K562 (cell line): ENCODE measurements around the gene RALGPS1. TPM values are rescaled to one million over a fixed set of nuclear protein-coding genes. Genes with fewer than 3 reads are reported as not detected.

Experiments
- DPF2 ChIP-seq: fragments of 450-650 bp; IDR thresholded peaks from 2 replicates; pipeline ENCODE4 v1.6.1; 2016
- FIP1L1 ChIP-seq: fragments of 200-400 bp; formaldehyde crosslinking; IDR thresholded peaks from 2 replicates; pipeline ENCODE4 v1.6.1; 2018; ENCODE audit warnings: mild to moderate bottlenecking, low read depth, low read length; ENCODE audit not compliant: poor library complexity, severe bottlenecking
- KAT8 ChIP-seq: fragments of 450-650 bp; IDR thresholded peaks from 2 replicates; pipeline ENCODE4 v1.6.1; 2016; ENCODE audit warnings: low read depth, mild to moderate bottlenecking
- MLLT1 ChIP-seq, 2 experiments: fragments of 450-650 bp; IDR thresholded peaks; 2 replicates each; pipeline ENCODE4 v1.6.1; 2016
- MNT ChIP-seq, 2 experiments: fragments of 450-650 bp; conservative IDR thresholded peaks; 2 replicates each; pipeline ENCODE4 v1.6.1; 2017; ENCODE audit warnings: mild to moderate bottlenecking in 2 of 2, moderate library complexity in 2 of 2
- PTBP1 ChIP-seq: fragments of 200-400 bp; formaldehyde crosslinking; IDR thresholded peaks from 2 replicates; pipeline ENCODE4 v1.6.1; 2017; ENCODE audit warnings: low read depth, low read length
- SMAD4 ChIP-seq: fragments of 250-450 bp; sonication (Bioruptor Pico); conservative IDR thresholded peaks from 2 replicates; pipeline ENCODE4 v1.8.0; 2021; ENCODE audit warnings: inconsistent platforms, mild to moderate bottlenecking, moderate library complexity
- SPI1 ChIP-seq: IDR thresholded peaks from 2 replicates; pipeline ENCODE4 v1.6.1; 2011; ENCODE audit warnings: low read depth, low read length, control low read depth, borderline replicate concordance
- THRA ChIP-seq: fragments of 450-650 bp; IDR thresholded peaks from 2 replicates; pipeline ENCODE4 v1.6.1; 2017; ENCODE audit warnings: mild to moderate bottlenecking, moderate library complexity
- YBX1 ChIP-seq: fragments of 450-650 bp; IDR thresholded peaks from 2 replicates; pipeline ENCODE4 v1.7.1; 2016; ENCODE audit warnings: mild to moderate bottlenecking
- ZBTB12 ChIP-seq: fragments of 250-450 bp; sonication (Bioruptor Pico); IDR thresholded peaks from 2 replicates; pipeline ENCODE4 v1.4.0; 2020
- ZBTB40 ChIP-seq, 2 experiments: fragments of 450-650 bp in 1 of 2; sonication (generic) in 1 of 2; formaldehyde crosslinking in 1 of 2; IDR thresholded peaks; 2 replicates each; pipeline versions ENCODE4 v1.7.1 to v1.9.0; 2016 to 2022; ENCODE audit warnings: inconsistent platforms in 1 of 2, mild to moderate bottlenecking in 1 of 2, missing genetic modification reagents in 1 of 2
- polyA plus RNA-seq, 8 experiments: library from polyadenylated mRNA; depleted of rRNA in 4 of 8; stranded (reverse) in 5 of 8; unstranded in 3 of 8; fragments of >200 nt; fragmentation: Nextera tagmentation in 2 of 8; fragmentation: Illumina TruSeq in 1 of 8; extraction: Ambion mirVana in 2 of 8; extraction: Trizol in 1 of 8; gene quantifications; 2 replicates each; pipeline versions ENCODE4 v1.2.1 to v1.2.3, GENCODE V29; 2011 to 2014; ENCODE audit warnings: inconsistent platforms in 1 of 8, missing spikeins in 1 of 8
- total RNA-seq, 7 experiments: library from RNA; depleted of rRNA in 6 of 7; stranded (reverse); fragments of >200 nt in 6 of 7; fragmentation: Illumina TruSeq in 2 of 7; extraction: Trizol in 2 of 7; gene quantifications; 2 replicates each; pipeline versions ENCODE4 v1.2.1 to v1.2.3, GENCODE V29; 2011 to 2021; ENCODE audit warnings: low replicate concordance in 1 of 7

RALGPS1 gene
- total and polyA plus RNA-seq, 9 of the 15 experiments (the other 6 are each of a cell fraction or from before 2014, with no cell fraction given) = 0.04 to 2.6 (median 1.5) TPM

GRCh38 chr9:127129073-127129717 is 214.6 kb downstream of the RALGPS1 start (continued):
- no peak for TF ChIP-seq KAT8
- no peak for TF ChIP-seq FIP1L1
- TF ChIP-seq MLLT1 (IDR thresholded peaks at IDR 0.05) = no peak
- no peak for TF ChIP-seq SPI1
- TF ChIP-seq ZBTB12 (CRISPR knock-in tag) = 0 out of 2 replicates have a peak, but pooled peaks have one; percentile 8
- TF ChIP-seq MNT (conservative IDR thresholded peaks at IDR 0.05) = no peak
- no peak for TF ChIP-seq YBX1
- TF ChIP-seq DPF2 = peak; percentile 64; the same call in 1 of the 2 replicates
- peak; percentile 52; the same call in 1 of the 2 replicates for TF ChIP-seq SMAD4
- TF ChIP-seq PTBP1 = no peak
- no peak for TF ChIP-seq THRA
- TF ChIP-seq ZBTB40 (IDR thresholded peaks at IDR 0.05) = no peak
- TF ChIP-seq ZBTB40 (CRISPR knock-in tag; IDR thresholded peaks at IDR 0.05) = no peak
